ENCODE results near the gene IFT20. TPM values are rescaled to one million over a fixed set of nuclear protein-coding genes. Genes with fewer than 3 reads are reported as not detected.

IFT20 gene
- total RNA-seq, 1 donor from 2014 or later: 59.8 TPM

- peak; percentile 63 for DNase-seq (ENCODE audit: low read depth, low spot score)
Observed at GRCh38 chr17:28338056-28338768, 2.9 kb upstream of the IFT20 start.

GRCh38 chr17:28335959-28336871 is 943 bp upstream of the IFT20 start:
- DNase-seq (ENCODE audit: low read depth, low spot score): peak; percentile 89

- DNase-seq (ENCODE audit: low read depth, low spot score): no peak
Observed at GRCh38 chr17:28334666-28335200, 539 bp downstream of the IFT20 start.

DNA sequence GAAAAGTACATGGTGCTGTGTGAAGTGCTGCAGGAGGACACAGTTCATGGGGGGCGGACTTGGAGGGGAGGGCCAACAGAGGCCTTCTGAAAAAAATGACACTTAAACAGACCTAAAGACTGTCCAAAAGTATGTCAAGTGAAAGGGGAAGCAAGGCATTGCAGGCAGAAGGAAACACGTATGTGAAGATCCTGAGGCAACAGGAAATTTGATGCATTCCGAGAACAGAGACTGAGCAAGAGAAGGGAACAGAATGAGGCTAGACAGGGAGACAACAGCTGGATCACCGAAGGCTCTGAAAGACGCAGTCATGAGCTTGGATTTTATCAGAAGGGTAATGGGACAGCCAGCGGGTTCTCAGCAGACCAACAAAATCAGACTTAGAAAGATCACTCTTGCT is 1.1 kb downstream of the IFT20 start:
- DNase-seq (ENCODE audit: low read depth, low spot score): no peak

- DNase-seq (ENCODE audit: low read depth, low spot score): no peak
Observed at GRCh38 chr17:28333083-28333746, 2.1 kb downstream of the IFT20 start.

DNA sequence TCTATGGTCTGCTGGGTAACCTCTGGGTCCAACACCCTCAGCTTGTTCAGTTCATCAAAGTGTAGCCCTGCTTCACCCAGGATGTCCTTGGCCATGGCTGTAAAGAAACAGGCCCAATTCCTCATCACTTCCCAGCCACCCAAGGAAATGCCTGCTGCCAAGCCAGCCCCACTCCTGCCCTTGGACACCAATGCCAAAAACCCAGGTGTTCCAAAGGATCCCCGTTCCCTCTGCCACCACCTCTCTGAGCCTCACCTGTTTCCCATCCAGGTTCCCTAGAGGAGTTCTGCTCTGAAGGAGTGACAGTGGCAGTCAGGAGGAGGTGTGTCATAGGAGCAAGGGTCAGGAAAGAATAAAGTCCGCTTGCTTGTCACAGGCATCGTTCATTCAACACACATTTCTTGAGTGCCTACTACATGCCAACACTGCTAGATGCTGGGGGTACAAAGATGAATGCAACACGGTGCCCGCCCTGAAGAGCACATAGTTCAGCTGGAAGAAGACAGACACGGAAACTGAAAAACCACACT is 3.3 kb downstream of the IFT20 start:
- no peak for DNase-seq (ENCODE audit: low read depth, low spot score)

- no peak for DNase-seq (ENCODE audit: low read depth, low spot score)
Observed at GRCh38 chr17:28330671-28331070, 4.6 kb downstream of the IFT20 start.

DNA sequence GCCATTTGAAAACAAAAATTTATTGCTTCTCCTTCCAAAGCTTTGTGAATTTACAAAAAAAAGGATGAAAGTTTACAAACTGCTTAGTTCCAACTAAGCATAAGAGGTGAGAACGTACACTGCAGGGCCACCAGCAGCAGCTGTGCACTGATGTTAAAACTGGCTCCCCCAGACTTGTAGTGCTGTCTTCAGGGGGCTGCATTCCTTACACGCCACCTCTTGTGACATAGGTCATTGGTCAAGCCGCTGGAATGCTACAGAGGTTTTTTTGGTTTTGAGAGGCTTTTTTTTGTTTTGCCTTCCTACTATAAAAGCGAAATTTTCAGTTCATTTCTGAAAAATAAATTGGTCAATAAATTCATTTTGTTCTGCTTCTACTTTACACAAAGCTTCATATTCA is 6.9 kb downstream of the IFT20 start:
- no peak for DNase-seq (ENCODE audit: low read depth, low spot score)

- no peak for DNase-seq (ENCODE audit: low read depth, low spot score)
Observed at GRCh38 chr17:28327709-28328108, 7.6 kb downstream of the IFT20 start.

GRCh38 chr17:28327031-28327607 is 8.2 kb downstream of the IFT20 start:
- no peak for DNase-seq (ENCODE audit: low read depth, low spot score)

- DNase-seq (ENCODE audit: low read depth, low spot score): no peak
Observed at GRCh38 chr17:28326114-28326513, 9.2 kb downstream of the IFT20 start.

DNA sequence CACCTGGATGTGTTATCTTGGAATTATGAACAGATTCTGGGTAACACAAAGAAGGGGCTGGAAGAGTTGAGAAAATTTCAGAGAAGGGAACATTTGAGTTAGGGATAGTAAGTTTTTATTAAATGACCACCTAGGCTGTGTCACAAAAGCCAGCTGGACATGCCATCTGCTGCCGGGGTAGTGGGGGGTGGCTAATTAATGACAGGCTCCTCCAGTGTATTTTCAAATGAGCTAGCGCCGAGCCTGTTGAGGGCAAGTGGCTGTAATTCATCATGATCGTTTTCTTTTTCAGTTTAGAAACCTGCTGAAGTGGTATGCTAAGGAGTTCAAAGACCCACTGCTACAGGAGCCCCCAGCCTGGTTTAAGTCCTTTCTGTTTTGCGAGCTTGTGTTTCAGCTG is 10.1 kb downstream of the IFT20 start:
- no peak for DNase-seq (ENCODE audit: low read depth, low spot score)

DNA sequence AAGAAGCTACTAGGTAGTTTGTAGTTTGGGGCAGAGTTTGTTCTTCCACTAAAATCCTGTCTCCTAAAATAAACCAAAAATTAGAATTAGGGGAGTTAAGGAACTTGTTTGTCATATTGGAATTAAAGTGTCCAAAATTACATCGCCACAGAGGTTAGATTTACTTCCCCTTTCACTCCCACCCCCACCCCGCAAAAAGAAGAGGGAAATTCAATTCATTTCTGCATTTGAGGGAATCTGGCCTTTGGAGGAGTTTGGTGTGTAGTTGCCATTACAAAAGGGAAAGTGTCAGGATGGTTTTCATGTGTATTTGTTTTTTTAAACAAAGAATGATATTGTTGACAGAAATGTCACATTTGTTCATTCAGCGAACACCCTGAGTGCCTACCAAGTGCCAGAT is 10.5 kb downstream of the IFT20 start:
- no peak for DNase-seq (ENCODE audit: low read depth, low spot score)

GRCh38 chr17:28324267-28324745 is 11.0 kb downstream of the IFT20 start:
- DNase-seq (ENCODE audit: low read depth, low spot score): no peak

DNA sequence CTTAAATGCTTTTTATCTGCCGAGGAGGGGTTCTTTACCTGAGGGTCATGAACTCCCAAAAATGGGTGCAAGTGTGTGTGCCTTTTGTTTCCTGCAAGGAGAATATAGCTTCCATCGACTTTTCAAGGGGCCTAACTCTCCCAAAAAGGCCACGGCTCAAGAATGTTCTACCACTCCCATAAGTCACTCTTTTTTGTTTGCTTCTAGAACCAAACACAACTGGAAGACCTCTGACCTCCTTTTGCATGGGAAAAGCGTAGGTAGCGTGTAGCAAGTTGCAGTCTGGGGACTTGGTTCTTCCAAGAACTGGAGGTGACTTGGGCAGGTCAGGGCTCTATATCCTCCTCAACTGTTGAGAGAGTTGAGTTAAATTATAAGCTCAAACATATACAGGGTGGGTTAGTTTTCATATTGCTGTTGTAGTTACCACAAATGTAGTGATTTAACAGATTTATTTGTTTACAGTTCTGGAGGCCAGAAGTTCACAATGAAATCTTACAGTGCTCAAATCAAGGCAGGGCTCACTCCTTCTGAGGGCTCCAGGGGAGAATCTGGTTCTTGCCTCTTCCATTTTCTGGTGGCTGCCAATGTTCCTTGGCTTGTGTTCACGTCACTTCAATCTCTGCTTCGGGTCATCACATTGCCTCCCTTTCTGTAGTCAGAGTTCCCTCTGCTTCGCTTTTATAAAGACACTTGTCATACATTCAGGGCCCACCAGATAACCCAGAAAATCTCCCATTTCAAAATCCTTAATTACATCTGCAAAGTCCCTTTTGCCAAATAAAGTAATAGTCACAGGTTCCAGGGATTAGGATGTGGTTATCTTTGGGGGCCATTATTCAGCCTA is 14.8 kb downstream of the IFT20 start:
- no peak for DNase-seq (ENCODE audit: low read depth, low spot score)

DNA sequence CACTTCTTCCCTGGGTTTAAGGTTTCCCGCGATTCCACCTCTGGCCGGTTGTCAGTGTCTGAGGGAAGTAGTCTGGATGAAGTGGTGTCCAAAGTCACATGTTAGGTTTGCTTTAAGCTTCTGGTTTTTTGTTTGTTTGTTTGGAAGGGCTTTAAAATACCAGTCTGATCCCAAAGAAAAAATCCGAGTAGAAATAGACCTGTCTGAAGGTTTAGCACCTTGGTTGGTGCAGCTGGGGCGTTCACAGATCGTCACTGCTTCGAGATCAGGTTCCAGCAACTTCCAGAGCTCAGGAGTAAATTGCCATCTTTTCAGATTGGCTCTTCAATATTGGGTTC is 15.7 kb downstream of the IFT20 start:
- no peak for DNase-seq (ENCODE audit: low read depth, low spot score)

DNA sequence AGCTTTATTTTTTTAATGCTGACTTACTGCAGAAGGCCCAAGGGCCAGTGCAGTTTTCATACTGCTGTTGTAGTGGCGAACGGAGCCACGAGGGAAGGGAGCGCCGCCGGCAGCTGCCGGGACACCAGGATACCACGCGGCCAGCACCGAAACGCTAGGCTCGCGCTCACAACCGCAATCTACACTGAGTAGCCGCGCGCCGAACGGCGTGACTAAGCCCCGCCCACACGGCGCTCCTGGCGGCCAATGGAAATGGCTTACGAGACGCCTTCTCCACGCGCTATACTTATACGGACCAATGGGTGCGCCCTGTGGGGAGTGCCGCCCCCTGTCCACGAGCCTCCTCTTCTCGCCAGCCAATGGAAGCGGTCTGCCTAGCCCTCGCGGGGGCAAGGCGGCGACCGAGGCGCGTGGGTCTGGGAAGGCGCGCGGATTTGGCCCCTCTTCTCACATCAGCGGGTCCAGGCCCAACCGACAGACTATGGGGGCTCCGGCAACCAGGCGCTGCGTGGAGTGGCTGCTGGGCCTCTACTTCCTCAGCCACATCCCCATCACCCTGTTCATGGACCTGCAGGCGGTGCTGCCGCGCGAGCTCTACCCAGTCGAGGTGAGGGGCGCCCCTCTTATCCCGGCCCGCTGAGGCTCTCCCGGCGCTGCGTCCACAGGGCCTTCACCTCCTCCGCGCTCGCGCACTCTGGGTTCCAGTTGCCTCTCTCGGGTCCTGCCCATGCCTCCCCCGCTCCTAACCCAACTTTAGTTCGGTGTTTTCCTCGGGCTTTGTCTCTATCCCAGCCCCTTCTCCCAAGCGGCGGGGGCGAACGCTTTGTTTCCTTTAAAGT is 16.3 kb downstream of the IFT20 start, which contains the start of gene TMEM97:
Gene TMEM97, plus strand, starts transcription at position 442 of the 839 bp plus-strand sequence. Its CDS starts 40 bp downstream, at position 482.
- DNase-seq (ENCODE audit: low read depth, low spot score): peak; percentile 90

DNA sequence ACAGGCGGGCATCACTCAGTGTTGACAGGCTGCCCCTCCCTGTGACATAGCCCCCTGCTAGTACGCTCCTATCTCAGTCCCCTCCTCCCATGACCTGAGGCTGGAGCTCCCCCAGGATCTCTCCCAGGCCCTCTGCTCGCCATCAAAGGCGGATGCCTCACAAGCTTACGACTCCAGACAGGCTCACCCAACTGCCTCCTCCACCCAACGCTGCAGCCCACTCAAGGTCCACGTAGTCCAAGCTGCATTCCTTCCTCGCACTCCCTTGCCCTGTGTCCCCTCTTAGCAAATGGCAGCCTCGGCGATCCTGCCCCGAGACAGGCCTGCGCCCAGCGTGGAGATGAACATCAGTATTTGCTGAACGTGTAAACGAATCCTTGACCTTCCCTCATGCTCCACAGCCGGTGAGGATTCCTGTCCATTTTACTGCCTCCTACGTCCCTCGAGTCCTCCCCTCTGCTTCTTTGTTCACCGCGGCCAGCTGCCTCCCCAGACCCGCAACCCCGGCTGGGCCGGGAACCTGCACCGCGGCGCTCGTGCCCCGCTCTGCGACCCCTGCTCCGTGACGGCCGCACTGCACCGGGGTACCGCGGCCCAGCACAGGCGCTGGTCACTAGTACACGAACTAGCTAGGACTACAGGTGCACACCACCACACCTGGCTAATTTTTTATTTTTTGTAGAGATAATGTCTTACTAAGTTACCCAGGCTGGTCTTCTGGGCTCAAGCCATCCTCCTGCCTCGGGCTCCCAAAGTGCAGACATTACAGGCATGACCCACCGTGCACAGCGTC is 17.1 kb downstream of the IFT20 start:
- DNase-seq (ENCODE audit: low read depth, low spot score): no peak

All from pulmonary artery endothelial cell (primary cell).